GM12878 (cell line): ENCODE data around the gene CP. TPM values are rescaled to one million over a fixed set of nuclear protein-coding genes. Genes with fewer than 3 reads are reported as not detected.

Source experiments
- ATAC-seq: fragments of 200-7000 bp; cut with Tn5 transposase; 3 replicates; pipeline ENCODE4 v1.9.1; 2020; ENCODE audit warnings: mild to moderate bottlenecking, moderate library complexity
- BruUV-seq: library from RNA; stranded (reverse); fragments of 400-500 nt; replicated peaks from 2 replicates; lab custom pipeline; 2021; lab: Mats Ljungman, UMichigan
- CTCF ChIA-PET: fragments of 300-600 bp; sonication (Branson Sonifier 250); formaldehyde crosslinking; extraction: SDS; loops from one replicate; lab custom pipeline; 2021; ENCODE audit warnings: inconsistent platforms; lab: Yijun Ruan, JAX
- POLR2A ChIA-PET: fragments of 350-600 bp; formaldehyde crosslinking; extraction: SDS; loops from one replicate; lab custom pipeline; 2021; ENCODE audit warnings: inconsistent platforms; lab: Charles Lee
- RAD21 ChIA-PET: fragments of 300-600 bp; sonication (Branson Sonifier 250); formaldehyde crosslinking; loops from one replicate; lab custom pipeline; 2023; ENCODE audit warnings: antibody characterized with exemption; ENCODE audit not compliant: unreplicated experiment; lab: Charles Lee
- SMC1A ChIA-PET: fragments of 300-600 bp; sonication (Branson Sonifier 250); formaldehyde crosslinking; loops from one replicate; lab custom pipeline; 2023; ENCODE audit not compliant: unreplicated experiment, uncharacterized antibody; lab: Charles Lee
- DNase-seq: peaks from one replicate; pipeline ENCODE4 v3.0.0-alpha.2; 2011; ENCODE audit warnings: low read depth, low spot score
- FAIRE-seq: peaks from 3 replicates; lab custom pipeline; 2011; peaks lifted over from hg19 to GRCh38; lab: Jason Lieb, UNC
- H2AFZ ChIP-seq: 2 replicates; pipeline ENCODE4 v1.6.0; 2011; ENCODE audit warnings: low read depth, low read length, control low read depth; ENCODE audit not compliant: control insufficient read depth
- H3K27ac ChIP-seq: 2 replicates; pipeline ENCODE4 v1.5.1; 2011; ENCODE audit warnings: control low read depth; ENCODE audit not compliant: control insufficient read depth, insufficient read depth
- H3K27me3 ChIP-seq, 2 experiments: replicated peaks in 1 of 2; 2 replicates each; pipeline versions ENCODE4 v1.6.0 to v1.6.1; 2011; ENCODE audit warnings: low read length in 1 of 2; ENCODE audit not compliant: control insufficient read depth in 2 of 2, insufficient read depth in 2 of 2
- H3K36me3 ChIP-seq, 2 experiments: 2 replicates each; pipeline ENCODE4 v1.5.1; 2011; ENCODE audit warnings: low read length in 1 of 2; ENCODE audit not compliant: control insufficient read depth in 2 of 2, insufficient read depth in 2 of 2
- H3K4me1 ChIP-seq: 2 replicates; pipeline ENCODE4 v1.6.1; 2011; ENCODE audit warnings: mild to moderate bottlenecking, low read length, moderate library complexity, mixed read lengths; ENCODE audit not compliant: control insufficient read depth, insufficient read depth
- H3K4me2 ChIP-seq: 2 replicates; pipeline ENCODE4 v1.6.0; 2011; ENCODE audit warnings: control low read depth; ENCODE audit not compliant: control insufficient read depth, insufficient read depth
- H3K4me3 ChIP-seq: fragments of 200-600 bp; sonication (generic); 2 replicates; pipeline ENCODE4 v1.5.1; 2016
- H3K79me2 ChIP-seq: 2 replicates; pipeline ENCODE4 v1.6.0; 2011; ENCODE audit warnings: low read length; ENCODE audit not compliant: control insufficient read depth, insufficient read depth
- H3K9ac ChIP-seq: 2 replicates; pipeline ENCODE4 v1.8.0; 2011; ENCODE audit warnings: low read length, control low read depth, mixed read lengths; ENCODE audit not compliant: control insufficient read depth, insufficient read depth
- H3K9me3 ChIP-seq: replicated peaks from 3 replicates; pipeline ENCODE4 v1.5.1; 2011; ENCODE audit warnings: mild to moderate bottlenecking, low read length; ENCODE audit not compliant: control insufficient read depth, insufficient read depth
- H4K20me1 ChIP-seq: 2 replicates; pipeline ENCODE4 v1.6.0; 2011; ENCODE audit not compliant: control insufficient read depth, insufficient read depth
- BMI1 ChIP-seq: fragments of 450-650 bp; IDR thresholded peaks from 2 replicates; pipeline ENCODE4 v1.6.1; 2016; ENCODE audit warnings: mild to moderate bottlenecking, moderate library complexity, borderline replicate concordance
- CREM ChIP-seq: IDR thresholded peaks from 2 replicates; pipeline ENCODE4 v1.6.1; 2014; ENCODE audit warnings: antibody characterized with exemption, low read depth
- IRF4 ChIP-seq: IDR thresholded peaks from 2 replicates; pipeline ENCODE4 v1.6.1; 2011; ENCODE audit warnings: low read depth, low read length
- NBN ChIP-seq: fragments of 450-650 bp; IDR thresholded peaks from 2 replicates; pipeline ENCODE4 v1.6.1; 2016
- YY1 ChIP-seq: IDR thresholded peaks from 2 replicates; pipeline ENCODE4 v1.6.1; 2011; ENCODE audit warnings: low read depth, mild to moderate bottlenecking, low read length
- WGBS: methylation state at CpG from one replicate; pipeline ENCODE4 v1.1.6; 2016; ENCODE audit warnings: low lambda C conversion rate; ENCODE audit not compliant: insufficient replicate concordance, insufficient coverage; ENCODE audit errors: missing lambda C conversion rate; 5-methylcytosine and 5-hydroxymethylcytosine counted together
- in situ Hi-C: fragments of 300-500 bp; cut with MboI; formaldehyde crosslinking; loops from 9 replicates; pipeline ENCODE4 v1.14.3; 2018; ENCODE audit warnings: mixed read lengths
- intact Hi-C: fragments of 100-400 bp; cut with micrococcal nuclease; formaldehyde crosslinking; loops from one replicate; pipeline ENCODE4 v1.14.2; 2022; ENCODE audit not compliant: unreplicated experiment
- polyA plus RNA-seq, 11 experiments: library from polyadenylated mRNA; depleted of rRNA in 4 of 11; unstranded in 6 of 11; stranded (reverse) in 5 of 11; fragments of >200 nt; fragmentation: Nextera tagmentation in 4 of 11; fragmentation: Illumina TruSeq in 1 of 11; extraction: Ambion mirVana in 4 of 11; extraction: Trizol in 1 of 11; gene quantifications; 1 replicate in 1 of 11; 2 replicates in 10 of 11; pipeline versions ENCODE4 v1.2.1 to v1.2.3, GENCODE V29; 2011 to 2016; ENCODE audit warnings: inconsistent platforms in 2 of 11, missing spikeins in 2 of 11, low read depth in 1 of 11
- total RNA-seq, 4 experiments: library from RNA; depleted of rRNA in 3 of 4; stranded (reverse); fragments of >200 nt in 3 of 4; fragmentation: Illumina TruSeq in 1 of 4; extraction: Trizol in 1 of 4; gene quantifications; 2 replicates each; pipeline versions ENCODE4 v1.2.1 to v1.2.3, GENCODE V29; 2013 to 2021

CP gene
- total and polyA plus RNA-seq, 10 of the 15 experiments (the other 5 are each of a cell fraction or from before 2014, with no cell fraction given), result 0.14 to 1.2 (median 0.30) TPM; not detected in 6

DNA sequence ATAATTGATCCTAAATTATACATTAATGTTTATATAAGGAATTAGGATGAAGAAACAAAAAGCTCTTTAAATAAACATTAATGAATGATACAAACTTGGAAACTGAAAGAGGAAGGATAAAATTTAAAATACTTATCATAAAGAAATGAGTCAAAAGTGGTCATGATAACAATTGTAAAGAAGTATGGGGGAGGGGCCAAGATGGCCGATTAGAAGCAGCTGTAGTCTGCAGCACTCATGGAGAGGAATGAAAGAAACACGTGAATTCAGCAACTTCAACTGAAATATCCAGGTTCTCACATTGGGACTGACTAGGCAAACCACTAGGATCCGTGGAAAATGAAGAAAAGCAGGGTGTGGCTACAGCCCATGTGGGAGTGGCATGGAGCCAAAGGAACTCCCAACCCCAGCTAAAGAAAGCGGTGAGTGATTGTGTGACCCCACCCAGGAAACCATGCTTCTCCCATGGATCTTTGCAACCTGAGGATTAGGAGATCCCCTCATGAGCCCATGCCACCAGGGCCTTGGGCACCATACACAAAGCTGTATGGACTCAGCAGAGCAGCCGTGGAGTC lies 13.1 kb upstream of the CP start:
- Histone ChIP-seq H4K20me1 (no peaks in the 10 kb centered on the region), H3K27ac (no peak overlapping the region), H3K27me3 (no peaks in the 10 kb centered on the region), H3K79me2 (no peaks in the 10 kb centered on the region), H3K9ac (no peak overlapping the region), H2AFZ (no peak overlapping the region), H3K36me3 (no peaks in the 10 kb centered on the region), H3K4me2 (no peak overlapping the region)
- ChIA-PET SMC1A (no interaction called here), POLR2A (no interaction called here), CTCF (no interaction called here)
- no TSS peak for BruUV-seq
- whole genome bisulfite sequencing, result 60% methylated on average over 5 of the region's 5 CpGs
- DNase-seq, result no peak
- intact Hi-C loops, result no loop called here
- no peak for TF ChIP-seq BMI1
- TF ChIP-seq NBN, result no peak
- peak; percentile 74 for TF ChIP-seq YY1
- TF ChIP-seq, all 136 proteins: peak for 1
- Histone ChIP-seq H3K4me1 (no peaks in the 10 kb centered on the region), H3K4me3 (no peak overlapping the region), H3K9me3 (no peaks in the 10 kb centered on the region)
- no peak for ATAC-seq
- RAD21 ChIA-PET, result interaction anchor here (0.6 to 0.8 kb wide), 2 partner anchors 23 to 424 kb away, joined by 3 read pairs; no protein-coding TSS in a partner anchor
- in situ Hi-C loops, result no loop called here
- FAIRE-seq, result no peak

DNA sequence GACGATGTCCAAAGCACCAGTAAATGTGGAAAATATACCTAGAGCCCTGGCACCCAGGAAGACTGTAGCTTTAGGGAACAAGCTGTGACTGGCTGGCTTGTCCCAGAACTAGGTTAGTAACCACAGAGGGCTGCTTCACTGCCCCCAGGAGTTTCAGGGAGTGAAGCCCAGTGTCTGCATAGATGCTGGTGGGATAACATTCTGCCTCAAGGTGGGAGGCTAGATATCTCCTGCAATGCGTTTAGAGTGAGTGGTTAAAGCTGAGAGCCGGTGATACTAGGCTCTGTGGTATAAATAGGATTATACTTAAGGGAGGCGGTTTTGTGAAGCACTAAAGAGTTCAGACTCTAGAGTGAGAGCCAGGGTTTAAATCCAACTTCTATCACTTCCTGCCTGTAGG lies 11.7 kb upstream of the CP start:
- Histone ChIP-seq H3K4me1 (no peaks in the 10 kb centered on the region), H4K20me1 (no peaks in the 10 kb centered on the region), H3K4me3 (no peak overlapping the region), H3K36me3 (no peaks in the 10 kb centered on the region), H3K9ac (no peak overlapping the region), H2AFZ (no peak overlapping the region), H3K27me3 (no peaks in the 10 kb centered on the region), H3K79me2 (no peaks in the 10 kb centered on the region), H3K27ac (no peak overlapping the region), H3K4me2 (no peak overlapping the region), H3K9me3 (no peaks in the 10 kb centered on the region)
- no peak for TF ChIP-seq IRF4
- no peak for TF ChIP-seq CREM
- ChIA-PET CTCF (interaction anchor here (1.1 to 1.3 kb wide), 2 partner anchors 12 to 17 kb away, joined by 3 to 4 read pairs; no protein-coding TSS in a partner anchor), POLR2A (no interaction called here), SMC1A (interaction anchor here (0.6 kb wide), 2 partner anchors 70 to 78 kb away, joined by 3 read pairs; no protein-coding TSS in a partner anchor), RAD21 (no interaction called here)
- ATAC-seq (no peak), DNase-seq (no peak), FAIRE-seq (no peak)
- in situ Hi-C loops (no loop called here), intact Hi-C loops (no loop called here)
- 66% methylated on average over 4 of the region's 4 CpGs for WGBS
- no TSS peak for BruUV-seq
